ENCODE results near the gene ARHGAP24.
A peak's percentile ranks its signal among the peaks of the same experiment; 100 is the strongest.

ARHGAP24 gene

DNA sequence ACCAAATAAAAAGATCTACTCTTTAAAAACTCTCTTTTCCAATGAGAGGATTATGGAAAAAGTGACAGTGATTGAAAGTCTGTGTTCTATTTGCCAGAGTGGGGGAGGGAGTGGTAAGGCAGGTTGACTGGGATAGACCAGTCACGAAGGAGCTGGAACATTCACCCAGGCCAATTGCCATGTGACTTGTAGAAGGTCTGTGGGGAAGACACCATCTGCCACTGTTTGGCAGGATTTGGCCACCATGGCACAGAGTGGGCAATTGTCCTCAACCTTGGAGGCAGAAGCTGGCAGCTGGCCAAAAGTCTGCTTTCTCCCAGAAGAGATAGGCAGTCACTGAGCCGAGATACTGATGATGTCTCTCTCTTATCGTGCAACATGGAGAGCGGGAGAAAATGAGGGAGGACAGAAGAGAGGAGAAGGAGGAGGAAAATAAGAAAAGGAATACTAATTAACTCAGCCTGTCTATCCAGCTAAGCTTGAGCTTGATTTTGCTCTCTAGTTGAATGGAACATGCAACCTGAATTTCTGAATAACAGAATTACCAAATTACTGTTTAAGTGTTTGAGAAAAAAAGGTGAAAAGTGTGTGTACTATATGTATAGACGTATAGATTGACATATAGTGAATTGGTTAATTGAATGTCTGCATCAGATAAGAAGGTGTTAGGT, 267.1 kb downstream of the ARHGAP24 start:
- no peak for DNase-seq (ENCODE audit: low spot score)

DNA sequence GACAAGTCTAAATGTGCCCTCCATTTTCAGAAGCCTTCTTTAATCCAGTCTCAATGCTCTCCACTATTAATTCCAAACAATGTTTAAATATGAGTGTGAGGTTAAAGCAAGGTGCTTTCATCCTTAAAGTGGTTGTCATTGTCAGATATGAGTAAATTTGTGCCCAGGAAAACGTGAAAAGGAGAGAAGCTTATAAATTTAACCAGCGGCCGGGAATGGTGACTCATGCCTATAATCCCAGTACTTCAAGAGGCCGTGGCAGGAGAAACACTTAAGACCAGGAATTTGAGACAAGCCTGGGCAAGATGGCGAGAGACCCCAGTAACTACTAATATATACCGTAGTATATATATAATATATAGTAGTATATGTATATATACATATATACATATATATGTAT, 270.0 kb downstream of the ARHGAP24 start:
- no peak for DNase-seq (ENCODE audit: low spot score)

DNA sequence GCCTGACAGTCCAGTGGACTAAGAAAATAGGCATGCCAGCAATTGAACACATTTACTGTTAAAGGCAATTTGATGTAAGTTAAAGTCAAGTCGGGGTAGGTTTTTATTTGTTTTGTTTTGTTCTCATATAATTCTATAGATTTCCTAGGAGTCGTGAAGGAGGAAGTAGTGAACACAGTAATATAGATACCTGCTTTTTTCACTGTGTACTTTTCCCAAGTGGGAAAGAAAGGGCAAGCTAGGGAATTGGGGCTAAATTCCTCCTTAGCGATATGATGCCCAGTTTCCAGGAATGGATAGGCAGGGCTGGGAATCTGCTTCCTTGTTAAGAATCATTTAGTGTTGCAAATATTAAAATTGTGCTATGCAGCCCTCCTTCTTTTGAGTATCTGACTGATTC, 271.0 kb downstream of the ARHGAP24 start:
- no peak for DNase-seq (ENCODE audit: low spot score)

DNA sequence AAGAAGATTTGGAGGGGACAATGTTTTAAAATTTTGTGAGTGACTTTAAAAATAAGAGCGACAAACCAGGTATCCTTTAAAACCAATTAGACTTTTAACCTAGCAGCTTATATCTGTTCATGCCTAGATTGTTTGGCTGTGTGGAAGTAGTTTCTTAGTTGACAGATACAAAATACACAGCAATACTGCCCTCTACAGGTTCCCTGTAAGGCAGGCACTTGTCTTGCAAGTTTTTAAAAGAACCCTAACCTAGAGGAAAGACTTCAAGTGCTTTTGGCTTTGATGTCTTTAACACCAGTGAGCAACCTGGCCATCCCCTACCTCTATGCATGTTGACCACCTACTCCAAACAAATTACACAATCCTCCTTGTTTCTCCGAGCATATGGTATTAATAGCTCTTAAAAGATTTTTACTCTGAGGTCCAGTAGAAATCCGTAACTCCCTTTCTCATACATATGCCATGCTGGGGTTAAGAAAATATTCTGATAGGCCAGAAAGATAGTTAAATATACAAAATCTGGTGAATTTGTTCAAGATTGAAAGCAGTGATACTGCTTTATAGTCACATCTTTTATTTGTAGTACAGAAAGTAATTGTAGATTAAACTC, 273.0 kb downstream of the ARHGAP24 start:
- DNase-seq (ENCODE audit: low spot score) = peak; percentile 57

DNA sequence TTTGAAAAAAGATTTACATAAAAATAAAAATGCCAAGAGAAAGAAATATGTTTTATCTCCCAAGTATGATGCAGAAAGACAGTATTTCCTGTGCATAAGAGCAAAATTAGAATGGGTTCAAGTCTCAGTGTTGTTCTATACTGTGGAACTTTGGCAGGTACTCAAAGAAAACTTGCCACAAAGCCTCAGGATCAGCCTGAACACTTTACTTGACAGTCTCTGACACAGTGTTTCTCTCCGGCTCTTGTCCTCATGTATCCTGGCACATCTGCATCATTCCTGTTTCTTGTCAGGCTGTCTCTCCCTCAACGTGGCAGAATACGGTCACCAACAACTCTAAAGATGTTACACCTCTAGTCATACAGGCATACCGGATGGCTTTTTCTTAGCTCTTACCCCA, 273.7 kb downstream of the ARHGAP24 start:
- DNase-seq (ENCODE audit: low spot score) = no peak

DNA sequence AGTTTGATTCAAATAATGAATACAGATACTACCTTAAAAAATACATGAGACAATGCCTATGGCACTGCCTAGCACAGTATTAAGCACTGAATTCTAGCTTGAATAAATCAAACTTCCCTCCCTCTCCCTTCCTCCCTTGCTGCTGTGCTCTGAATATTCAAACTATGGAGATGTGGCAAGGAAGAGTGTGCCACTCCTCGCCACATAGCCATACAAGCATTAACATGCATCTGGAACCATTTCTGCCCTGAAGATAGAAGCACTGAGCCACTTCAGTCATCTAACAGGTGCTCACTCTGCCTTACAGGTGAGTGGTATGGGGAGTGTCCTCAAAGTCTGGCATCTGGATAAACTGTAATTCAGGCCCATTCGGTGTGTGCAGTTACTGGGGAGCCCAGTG, 276.9 kb downstream of the ARHGAP24 start:
- DNase-seq (ENCODE audit: low spot score) = no peak

DNA sequence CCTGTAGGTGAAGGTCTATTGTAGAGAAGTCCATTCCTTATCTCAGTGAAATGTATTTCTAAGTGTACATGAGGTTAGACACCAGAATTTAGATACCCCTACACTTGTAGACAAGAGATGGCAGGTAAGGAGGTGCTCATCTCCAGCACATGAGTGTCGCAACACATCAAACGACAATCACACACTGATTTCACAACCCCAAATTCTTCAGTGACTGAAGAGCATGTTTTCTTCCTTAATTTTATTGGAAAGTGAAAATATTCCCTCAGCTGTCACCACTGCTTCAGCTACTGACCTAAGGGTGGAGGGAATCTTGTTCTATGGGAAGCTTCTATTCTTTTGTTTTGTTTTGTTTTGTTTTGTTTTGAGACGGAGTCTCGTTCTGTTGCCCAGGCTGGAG, 280.3 kb downstream of the ARHGAP24 start:
- DNase-seq (ENCODE audit: low spot score) = no peak

DNA sequence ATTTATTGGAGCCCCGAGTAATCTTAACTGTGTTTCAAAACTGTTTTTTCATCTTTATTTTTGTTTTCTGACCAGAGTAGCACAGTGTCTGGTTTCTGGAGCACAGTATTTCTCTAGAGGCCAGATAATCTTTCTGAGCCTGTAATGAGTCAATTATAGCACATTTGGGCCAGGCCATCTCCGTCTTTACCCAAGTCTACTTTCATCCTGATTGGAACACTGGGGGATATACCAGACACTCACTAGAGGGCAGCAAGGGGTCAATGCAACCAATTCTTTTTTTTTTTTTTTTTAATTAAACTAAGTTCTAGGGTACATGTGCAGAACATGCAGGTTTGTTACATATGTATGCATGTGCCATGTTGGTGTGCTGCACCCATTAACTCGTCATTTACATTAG, 282.0 kb downstream of the ARHGAP24 start:
- peak; percentile 29 for DNase-seq (ENCODE audit: low spot score)

DNA sequence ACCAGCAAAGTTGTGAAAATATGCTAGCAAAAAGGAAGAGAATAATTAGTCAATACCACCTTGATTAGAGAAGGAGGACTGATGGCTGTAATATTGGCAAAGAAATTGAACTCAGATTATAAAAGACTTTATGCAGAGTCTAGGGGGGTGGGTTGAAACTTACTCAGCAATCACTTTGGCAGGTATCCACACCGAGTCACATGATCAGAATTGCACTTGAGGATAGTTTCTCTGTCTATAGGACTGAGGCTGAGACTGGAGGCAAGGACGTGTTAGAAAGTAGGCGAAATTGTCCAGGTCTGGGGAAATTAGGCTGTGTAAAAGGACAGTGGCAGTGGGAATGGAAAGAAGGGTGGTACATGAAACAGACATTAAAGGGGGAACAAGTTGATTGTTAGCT, 284.4 kb downstream of the ARHGAP24 start:
- no peak for DNase-seq (ENCODE audit: low spot score)

DNA sequence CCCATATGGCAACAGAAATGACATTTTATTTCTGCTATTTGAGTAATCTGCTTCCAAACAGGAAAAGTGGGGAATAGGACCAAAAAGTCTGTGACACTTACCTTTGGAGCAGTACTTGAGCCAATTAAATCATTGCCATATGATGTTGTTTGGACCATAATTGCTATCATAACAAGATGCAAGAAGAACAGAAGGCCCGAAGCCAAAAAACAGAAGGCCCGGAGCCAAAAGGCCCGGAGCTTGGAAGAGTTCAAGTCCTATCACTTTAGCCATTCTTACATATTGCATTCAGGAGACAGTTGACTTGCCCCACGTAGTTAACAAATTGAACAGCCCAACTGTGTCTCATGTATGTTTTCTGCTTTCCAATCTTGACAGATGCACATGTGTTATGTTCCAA, 285.6 kb downstream of the ARHGAP24 start:
- no peak for DNase-seq (ENCODE audit: low spot score)

DNA sequence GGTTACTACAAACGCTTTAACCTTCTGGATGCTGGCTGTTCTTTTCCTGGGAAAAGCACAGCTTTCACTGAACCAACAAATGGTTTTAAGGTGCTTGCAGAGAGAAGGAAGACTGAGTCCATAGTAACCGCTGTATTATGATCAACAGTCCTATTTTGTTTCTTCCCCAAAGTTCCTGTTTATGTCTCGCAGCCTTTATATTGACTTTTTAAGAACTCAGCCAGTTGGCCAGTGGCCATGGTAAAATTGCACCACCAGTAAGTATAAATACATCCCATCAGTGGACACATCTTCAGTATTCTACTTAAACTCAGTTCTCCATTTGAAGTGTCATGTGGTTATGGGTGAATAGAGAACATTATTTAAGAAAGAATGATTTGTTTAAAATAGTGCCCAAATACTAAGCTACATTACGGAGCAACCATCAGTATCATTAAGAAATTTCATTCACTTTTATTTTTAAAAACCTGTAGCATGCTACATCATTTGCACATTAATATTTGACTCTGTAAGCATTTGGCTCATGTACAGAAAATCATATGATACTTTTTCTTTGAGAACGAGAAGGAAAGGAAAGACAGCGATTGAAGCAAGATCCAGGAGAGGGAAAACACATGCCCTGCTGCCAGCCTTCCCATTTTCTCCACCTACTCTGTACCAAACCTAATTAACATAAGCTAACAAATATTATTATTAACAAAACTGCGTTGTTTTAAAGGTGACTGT, 287.0 kb downstream of the ARHGAP24 start:
- DNase-seq (ENCODE audit: low spot score) = no peak

DNA sequence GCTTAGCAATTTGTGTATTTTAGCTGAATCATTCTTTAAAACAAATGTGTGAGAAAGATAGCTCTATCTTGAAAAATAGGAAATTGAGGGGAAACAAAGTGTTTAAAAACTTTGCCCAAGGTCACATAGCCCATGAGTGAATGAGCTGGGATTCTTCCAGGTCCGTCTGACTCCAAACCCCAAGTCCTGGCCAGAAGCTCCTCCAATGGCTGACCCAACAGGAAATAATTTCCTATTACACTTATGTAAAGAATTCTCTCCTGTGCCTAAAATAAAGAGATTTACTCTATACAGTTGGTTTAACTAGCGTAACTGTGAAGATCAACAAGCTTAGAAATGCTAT, 287.6 kb downstream of the ARHGAP24 start:
- no peak for DNase-seq (ENCODE audit: low spot score)

DNA sequence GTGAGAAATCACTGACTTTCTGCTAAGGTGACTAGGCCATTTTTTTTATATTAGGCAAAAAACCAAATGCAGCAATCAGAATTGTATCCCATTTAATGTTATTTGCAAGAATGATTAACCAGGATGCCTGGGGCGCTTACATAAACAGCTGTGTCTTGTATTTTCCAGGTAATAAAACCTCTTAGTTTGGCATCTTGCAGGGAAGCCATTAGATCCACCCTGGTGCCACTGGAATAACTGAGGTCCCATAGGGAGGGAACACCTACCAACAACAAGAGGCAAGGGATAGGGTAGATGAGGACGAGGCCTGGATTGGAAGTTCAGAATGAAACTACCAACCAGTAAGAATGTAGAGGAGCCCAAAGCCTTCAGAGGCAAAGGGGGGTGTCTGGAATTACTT, 288.3 kb downstream of the ARHGAP24 start:
- DNase-seq (ENCODE audit: low spot score) = no peak

DNA sequence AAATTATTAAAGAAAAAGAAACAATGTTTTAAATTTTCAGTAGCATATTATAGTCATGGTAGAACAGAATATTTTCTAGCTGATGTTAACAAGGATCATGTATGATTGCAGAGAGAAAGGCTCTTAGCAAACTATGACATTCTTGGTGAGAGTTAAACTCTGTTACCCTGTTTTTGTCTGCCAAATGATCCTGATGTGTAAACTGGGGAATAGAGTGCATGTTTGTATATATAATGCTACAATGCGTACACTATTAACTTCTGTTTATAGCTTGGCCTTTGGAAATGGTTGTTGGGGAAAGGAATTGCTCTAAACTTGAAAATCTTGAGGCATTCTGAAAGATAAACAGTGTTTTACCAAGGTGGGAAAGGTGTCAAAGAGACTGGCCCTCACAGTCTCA, 292.7 kb downstream of the ARHGAP24 start:
- DNase-seq (ENCODE audit: low spot score) = no peak

DNA sequence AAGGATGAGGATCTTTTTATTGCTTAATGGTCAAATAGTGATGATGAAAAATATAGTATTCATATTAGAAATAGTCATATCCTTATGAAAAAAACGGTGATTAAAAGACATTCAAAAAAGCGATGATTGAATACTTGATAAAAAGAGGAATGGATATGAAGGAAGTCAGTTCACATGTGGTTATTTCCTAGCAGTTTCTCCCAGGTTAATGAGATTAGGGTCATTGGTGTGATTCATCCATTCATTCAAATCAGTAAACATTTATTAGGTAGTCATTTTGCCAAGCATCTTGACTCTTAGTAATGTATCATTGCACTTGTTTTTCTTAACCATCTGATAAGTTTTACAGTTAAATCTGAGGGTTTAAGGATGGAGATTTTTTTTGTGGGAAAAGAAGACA, 294.1 kb downstream of the ARHGAP24 start:
- DNase-seq (ENCODE audit: low spot score) = no peak

DNA sequence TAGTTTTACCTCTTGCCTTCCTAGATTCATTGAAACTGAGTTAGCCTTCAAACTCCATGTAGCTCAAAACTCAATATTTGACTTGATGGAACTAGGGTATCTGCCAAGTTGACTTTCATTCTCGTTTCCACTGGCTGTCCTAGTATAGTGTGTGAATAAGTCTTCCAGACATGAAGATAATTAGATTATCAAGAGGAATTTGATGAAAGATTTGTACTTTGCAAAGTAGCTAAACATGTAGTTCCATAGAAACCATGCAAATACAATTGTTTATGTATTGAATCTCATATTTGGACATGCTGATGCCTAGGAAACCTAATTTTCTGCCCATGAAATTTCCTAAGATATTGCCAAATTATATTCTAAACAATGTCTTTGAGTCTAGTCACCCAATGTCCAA, 297.5 kb downstream of the ARHGAP24 start:
- no peak for DNase-seq (ENCODE audit: low spot score)

DNA sequence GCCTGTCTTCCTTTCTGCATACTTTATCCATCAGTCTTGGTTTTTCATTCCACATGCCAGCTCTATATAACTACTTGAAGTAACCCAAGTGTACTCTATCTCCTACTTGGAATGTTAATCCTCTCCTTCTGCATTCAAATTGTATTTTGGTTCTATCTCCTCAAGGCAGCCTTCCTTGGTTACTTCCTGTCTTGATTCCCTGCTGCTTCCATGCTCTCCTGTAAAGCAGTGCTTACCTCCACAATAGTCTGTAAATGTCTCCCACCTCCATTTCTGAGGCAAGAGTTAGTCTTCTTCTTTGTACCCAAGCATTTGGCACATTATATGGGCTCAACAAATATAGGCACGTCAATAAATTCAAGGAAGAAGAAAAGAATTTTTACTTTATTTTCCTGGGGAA, 298.4 kb downstream of the ARHGAP24 start:
- no peak for DNase-seq (ENCODE audit: low spot score)

DNA sequence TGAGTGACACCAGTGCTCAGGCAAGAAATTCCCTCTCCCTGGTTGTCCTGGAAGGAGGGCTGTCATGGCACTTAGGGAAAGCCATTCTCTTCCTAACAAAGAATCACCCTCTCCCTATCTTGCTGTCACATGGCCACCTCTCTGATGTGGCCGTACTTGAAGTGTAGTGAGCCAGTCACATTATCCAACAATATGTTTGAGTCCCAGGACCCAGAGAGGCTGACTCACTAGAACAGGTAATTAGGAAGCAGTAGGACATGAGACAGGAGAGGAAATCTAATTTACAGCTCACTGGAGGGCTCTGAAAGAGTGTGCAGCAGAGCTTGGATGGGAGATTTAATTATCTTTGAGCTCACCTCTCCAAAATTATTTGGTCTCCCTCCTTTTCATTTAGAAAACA, 299.1 kb downstream of the ARHGAP24 start:
- no peak for DNase-seq (ENCODE audit: low spot score)

DNA sequence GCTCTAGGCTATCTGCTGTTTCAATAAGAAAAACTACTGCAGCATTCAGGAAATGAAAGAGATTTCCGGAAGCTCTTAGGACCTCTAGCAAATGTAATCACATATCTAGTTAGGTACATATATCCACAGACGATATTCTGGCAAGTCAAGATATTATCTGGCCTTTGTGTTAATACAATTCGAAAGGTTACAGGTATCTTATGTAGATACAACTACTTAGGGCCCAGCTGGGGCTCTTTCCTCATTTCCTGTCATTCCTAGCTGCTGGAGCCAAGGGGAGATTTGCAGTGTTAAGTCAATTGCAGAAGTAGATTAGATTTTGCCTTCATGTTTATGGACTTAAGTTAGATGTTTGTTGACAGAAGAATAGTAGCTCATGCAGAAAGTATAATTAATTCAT, 299.5 kb downstream of the ARHGAP24 start:
- no peak for DNase-seq (ENCODE audit: low spot score)

DNA sequence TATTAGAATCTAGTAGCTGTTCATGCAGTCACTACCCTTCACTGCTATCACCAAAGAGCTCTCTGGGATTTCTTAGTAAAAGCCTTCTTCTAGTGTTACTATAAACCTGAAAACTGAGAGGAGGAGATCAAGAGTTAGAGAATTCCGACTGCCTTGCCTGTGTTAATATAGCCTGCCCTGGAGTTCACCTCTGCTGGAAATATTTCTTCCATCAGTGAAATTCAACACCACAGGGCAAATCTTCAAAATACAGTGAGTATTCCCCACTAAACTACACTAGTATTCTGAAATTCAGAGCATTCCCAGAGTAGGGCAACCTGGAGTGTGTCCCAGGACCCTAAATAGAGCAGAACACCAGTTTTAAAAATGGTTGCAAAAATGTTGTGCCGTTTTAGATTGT, 301.1 kb downstream of the ARHGAP24 start:
- DNase-seq (ENCODE audit: low spot score) = no peak

DNA sequence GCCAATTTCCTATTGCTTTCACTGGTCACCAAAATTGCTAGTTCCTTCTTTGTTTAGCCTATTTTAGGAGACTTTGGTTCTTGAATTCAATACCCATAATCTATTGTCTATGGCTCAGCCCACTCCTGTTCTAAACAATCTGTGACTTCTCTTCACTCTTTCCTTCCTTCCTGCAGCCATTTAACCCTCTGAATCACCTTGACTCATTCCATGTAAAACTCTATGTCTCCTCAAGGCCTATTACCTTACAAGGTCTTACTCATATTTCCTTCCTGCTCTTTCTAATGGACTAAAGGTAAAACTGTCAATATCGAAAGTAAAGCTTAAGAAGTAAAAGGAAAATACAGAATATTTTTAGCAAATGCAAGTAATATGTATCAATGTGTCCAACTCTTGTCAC, 301.6 kb downstream of the ARHGAP24 start:
- no peak for DNase-seq (ENCODE audit: low spot score)

DNA sequence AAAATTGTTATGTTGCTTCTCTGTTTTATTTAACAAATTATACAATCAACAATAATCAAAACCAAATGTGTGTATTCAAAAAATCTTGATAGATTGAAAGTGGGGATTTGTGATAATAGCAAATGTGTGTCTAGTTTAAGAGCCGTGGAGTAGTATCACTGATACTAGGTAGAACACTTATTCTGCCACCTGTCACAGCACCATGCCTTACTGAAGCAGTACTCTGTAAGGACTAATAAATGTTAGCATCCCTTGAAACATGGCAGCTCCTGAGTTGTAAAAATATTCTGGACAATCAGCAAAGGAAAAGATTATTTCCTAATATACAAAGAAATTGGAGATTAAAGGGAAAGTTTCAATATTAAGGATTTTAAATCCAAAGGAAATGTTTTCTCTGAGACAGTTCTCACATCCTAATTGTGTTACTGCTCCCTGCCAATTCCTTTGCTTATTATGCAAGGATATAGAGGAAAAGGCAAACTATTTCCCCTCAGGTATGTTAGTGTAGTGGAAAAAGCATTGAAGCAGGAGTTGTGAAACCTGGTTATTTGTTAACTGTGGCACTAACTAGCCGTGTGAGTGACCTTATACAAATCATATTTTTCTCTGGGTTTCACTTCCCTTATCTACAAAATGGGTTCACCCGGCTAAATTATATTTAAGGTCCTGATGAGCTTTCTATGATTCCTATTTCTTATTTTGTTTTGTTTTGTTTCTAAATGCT, 303.1 kb downstream of the ARHGAP24 start:
- DNase-seq (ENCODE audit: low spot score) = no peak

DNA sequence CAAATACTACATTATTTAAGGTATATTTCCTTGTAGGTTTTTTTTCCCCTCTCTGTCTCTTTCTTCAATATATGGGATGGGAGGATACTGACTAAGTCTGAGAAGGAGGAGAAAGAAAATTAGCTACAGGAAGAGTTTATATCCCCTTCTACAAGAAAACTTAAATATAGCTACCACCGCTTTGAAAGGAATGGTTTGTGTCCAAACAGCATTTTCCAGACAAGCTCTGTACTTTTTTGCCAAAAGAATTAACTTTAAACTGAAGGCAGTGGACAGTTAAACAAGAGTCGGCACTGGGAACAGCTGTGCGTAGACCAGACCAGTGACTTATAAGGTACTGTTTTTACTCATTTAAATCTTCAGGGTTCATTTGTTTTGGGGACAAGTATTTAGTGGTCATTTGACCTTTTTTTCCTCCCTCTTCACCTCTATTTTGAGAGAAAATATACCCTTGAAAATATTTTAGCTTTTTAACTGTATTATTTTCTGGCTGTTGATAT, 303.7 kb downstream of the ARHGAP24 start:
- DNase-seq (ENCODE audit: low spot score) = peak; percentile 6
